Activated T-cell treated with anti-CD3 and anti-CD28 coated beads for 24 hours (primary cell): ENCODE results near the gene HPSE2.

Experiments
- DNase-seq: peaks from one replicate; pipeline ENCODE4 v3.0.0-alpha.2; 2020; ENCODE audit warnings: low read depth

The HPSE2 gene

GRCh38 chr10:98613446-98613845 is 622.2 kb downstream of the HPSE2 start:
- no peak for DNase-seq

GRCh38 chr10:98611436-98611835 is 624.2 kb downstream of the HPSE2 start:
- DNase-seq, result no peak

DNA sequence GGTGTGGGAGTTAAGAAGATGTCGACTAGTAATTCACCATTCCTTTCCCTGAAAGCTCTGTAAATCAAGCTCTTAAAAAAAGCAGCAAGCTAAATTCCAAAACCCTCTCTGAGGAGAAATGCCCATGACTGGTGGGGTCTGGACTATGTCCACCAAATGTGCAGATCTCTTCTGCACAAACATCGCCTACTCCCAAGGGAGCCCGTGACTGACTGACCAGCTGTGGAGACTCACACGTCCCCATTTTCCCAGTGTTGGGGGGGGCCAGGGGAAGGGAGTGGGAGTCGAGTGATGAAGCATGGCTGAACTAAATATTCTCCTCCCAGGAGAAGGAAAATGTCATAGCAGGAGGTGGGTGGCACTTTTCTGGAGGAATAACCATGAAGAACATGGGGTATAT is 624.8 kb downstream of the HPSE2 start:
- DNase-seq, result no peak

DNA sequence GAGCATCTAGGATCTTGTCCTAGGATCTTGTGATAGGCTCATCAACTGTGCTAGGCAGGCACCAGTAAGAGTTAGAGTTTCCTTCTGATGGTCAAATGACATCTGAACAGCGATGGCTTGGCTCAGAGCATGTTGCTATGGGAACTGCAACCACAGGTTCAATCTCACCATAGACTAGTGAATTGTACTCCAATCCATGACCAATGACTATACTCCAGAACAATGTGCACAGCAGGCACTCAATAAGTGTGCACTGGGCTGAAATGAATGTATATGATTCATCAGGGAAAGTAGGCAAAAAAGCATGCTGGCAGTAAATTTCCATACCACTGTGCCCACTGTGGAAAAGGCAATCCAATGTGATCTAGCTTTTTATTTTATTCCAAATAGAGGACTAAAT is 625.4 kb downstream of the HPSE2 start:
- DNase-seq, result no peak

GRCh38 chr10:98609265-98609664 is 626.4 kb downstream of the HPSE2 start:
- DNase-seq, result no peak

GRCh38 chr10:98608411-98608810 is 627.2 kb downstream of the HPSE2 start:
- DNase-seq, result no peak

DNA sequence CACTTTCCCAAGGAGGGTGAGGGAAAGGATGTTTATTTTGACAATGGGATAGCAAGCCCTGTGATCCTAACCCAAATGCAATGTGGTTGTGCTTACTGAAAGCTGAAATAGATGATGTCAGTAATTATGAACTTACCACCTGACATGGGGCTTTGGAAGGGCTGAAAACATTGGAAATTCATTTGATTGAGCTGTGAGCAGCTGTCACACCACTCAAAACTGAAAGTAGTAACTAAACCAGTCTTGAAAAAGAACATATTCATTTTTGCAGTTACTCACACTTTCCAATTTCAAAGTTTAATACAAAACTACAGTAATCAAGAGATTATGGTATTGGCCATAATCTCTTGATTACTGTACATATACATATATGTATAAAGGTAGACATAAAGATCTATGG is 633.4 kb downstream of the HPSE2 start:
- DNase-seq, result no peak

DNA sequence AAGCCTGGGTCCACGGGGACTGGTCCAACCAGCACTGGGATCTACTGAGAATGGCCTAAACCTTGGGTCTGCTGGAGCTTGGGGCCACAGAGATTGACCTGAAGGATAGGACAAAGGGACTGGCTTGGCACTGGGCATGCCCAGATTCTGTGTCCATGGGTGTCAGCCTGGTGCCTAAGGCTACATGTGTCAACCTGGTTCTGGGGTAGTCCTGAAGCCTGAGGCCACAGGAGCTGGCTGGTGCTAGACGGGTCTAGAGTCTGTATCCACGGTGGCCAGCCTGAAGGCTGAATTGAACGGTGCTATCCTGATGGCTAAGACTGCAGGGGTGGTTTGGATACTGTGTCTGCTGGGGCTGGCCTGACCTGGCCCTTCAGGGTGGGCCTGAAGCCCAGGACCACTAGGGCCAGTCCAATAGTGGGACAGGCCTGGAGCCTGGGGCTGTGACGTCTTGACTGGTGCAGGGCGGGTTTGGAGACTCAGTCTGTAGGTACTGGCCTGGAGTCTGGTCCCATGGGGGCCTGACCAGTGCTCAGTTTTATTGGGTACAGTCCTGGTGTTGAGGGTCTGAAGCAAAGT is 636.5 kb downstream of the HPSE2 start:
- DNase-seq, result no peak

DNA sequence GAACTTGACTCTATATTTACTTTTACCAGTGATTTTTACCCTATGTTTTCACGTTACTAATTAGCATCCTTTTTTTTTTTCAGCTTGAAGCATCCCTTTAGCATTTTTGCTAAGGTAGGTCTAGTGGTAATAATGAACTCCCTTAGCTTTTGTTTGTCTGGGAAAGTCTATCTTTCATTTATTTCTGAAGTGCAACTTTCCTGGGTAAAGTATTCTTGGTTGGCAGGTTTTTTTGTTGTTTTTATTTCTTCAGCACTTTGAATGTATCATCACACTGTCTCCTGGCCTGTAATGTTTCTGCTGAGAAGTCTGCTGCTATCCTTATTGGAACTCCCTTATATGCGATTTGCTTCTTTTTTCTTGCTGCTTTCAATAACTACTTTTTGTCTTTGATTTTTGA is 639.2 kb downstream of the HPSE2 start:
- DNase-seq, result no peak

DNA sequence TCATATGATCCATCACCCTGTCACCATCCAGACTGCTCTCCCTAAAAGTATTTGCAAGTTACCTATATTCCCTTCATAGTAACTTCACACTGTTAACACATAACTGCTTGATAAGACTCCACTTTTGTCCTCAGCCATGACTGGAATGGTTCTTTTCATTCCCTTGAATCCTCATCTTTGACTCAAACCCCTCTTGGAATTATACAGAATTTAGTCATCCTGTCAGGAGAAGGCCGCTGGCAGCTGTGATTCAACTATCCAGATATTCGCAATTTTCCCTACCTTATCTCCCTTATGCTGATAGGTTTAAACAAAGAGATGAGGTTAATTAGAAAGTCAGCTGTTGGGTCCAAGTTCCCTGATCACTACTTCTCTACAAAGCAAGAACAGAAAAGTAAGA is 646.0 kb downstream of the HPSE2 start:
- DNase-seq, result no peak

GRCh38 chr10:98589007-98589406 is 646.6 kb downstream of the HPSE2 start:
- no peak for DNase-seq

GRCh38 chr10:98587156-98587837 is 648.4 kb downstream of the HPSE2 start:
- DNase-seq, result no peak

DNA sequence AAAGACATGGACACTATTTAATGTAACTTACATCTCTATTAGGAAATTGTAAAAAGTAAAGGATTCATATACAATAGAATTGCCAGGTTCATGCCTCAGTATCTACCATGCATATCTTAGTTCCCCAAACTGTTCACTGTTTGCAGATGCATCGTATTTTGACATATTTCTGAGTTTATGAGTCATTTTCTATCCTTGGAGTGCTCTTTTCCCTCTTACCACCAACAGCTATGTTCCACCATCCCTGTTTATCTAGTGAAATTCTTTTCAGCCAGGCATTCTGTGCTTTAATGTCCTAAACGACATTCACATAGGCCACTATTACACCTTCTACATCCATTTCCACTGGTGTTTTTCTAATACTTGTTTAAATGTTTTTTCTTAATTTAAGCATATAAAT is 649.6 kb downstream of the HPSE2 start:
- DNase-seq, result no peak

GRCh38 chr10:98582363-98582762 is 653.3 kb downstream of the HPSE2 start:
- no peak for DNase-seq

- DNase-seq, result no peak
Measured at GRCh38 chr10:98577578-98577977, 658.1 kb downstream of the HPSE2 start.

DNA sequence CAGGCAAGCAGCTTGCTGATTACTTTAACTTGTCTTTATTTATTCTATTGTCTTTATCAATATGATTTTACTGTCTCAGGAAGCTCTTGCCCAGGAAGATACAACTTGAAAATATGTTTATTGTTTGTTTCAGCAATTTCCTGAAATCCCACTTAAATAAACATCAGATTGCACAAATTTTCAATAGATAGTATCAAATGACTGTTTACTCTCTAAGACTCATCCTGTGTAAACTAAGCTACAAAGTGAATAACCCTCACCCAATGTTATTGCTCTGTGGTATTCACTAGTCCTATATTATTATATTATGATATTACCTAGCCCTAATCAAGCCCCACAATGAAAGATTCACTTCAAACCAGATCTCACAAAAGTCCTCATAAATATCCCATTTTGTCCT is 658.5 kb downstream of the HPSE2 start:
- DNase-seq, result no peak

DNA sequence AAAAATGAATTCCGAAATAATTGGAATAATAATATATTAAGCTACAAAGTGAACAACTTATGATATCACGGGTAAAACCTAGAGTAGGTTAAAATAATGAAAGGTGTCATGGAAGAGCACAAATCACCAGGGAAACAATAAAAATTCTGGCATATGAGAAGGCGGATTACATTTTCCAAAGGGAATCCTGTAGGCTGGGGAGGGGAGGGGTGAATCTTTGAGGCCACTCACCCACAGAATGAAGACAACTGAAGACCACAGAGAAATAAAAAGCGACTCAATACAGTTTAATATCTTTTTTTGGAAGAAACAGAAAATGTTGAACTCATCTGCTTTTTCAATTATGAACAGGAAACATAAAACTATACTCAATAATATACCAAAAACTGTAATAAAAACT is 659.6 kb downstream of the HPSE2 start:
- no peak for DNase-seq

DNA sequence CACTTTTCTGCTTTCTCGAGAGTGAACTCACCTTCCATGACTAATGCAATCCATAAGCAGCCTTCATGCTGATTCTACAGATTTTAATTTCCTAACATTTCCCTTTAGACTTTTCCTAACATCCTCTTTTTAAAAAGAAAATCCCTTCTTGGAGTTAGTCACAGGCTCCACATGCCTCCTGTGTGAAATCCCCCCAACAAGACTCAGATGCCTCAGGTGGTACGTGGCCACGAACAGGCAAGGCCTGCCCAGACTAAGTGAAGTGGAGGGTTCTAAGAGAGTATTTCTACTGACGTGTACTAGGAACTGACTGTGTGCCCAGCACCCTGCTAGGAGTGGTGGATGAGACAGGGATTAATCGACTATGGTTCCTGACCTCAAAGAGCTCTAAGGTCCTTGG is 663.1 kb downstream of the HPSE2 start:
- DNase-seq, result no peak

GRCh38 chr10:98570834-98571233 is 664.8 kb downstream of the HPSE2 start:
- no peak for DNase-seq

GRCh38 chr10:98569853-98570252 is 665.8 kb downstream of the HPSE2 start:
- no peak for DNase-seq

- DNase-seq, result no peak
Measured at GRCh38 chr10:98568551-98568950, 667.1 kb downstream of the HPSE2 start.

GRCh38 chr10:98567391-98568133 is 668.1 kb downstream of the HPSE2 start:
- DNase-seq, result no peak

- DNase-seq, result no peak
Measured at GRCh38 chr10:98563811-98564210, 671.8 kb downstream of the HPSE2 start.

DNA sequence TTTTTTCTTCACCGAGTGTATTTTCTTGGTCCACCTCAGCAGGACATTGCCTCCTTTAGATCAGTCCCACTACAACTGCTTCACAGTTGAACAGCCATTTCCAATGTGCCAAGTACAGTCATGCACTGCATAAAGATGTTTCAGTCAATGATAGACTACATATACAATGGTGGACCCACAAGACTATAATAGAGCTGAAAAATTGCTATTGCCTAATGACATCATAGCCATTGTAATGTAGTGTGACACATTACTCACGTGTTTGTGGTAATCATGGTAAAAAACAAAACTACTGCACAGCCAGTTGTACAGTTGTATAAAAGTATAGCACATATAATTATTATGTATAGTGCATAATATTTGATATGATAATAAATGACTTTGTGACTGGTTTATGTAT is 675.1 kb downstream of the HPSE2 start:
- no peak for DNase-seq
